ENCODE data around the gene SLMAP. TPM values are rescaled to one million over a fixed set of nuclear protein-coding genes. Genes with fewer than 3 reads are reported as not detected.

SLMAP gene
- total RNA-seq, 1 donor from 2014 or later, result 502 TPM

DNA sequence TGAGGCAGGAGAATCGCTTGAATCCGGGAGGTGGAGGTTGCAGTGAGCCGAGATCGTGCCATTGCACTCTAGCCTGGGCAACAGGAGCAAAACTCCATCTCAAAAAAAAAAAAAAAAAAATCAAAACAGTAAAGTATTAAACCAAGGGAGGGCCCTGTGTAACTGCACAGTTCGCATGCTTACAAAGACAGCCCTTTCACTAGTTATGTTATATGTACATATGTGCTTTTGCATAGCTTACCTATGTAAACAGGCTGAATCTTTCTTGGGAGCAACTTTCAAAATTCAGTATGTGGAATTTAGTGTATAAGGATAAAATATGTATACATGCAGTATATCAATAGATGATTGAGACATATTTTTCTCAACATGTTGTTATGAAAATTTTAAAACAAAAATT, 16.1 kb upstream of the SLMAP start:
- TF ChIP-seq, protein P1, sequence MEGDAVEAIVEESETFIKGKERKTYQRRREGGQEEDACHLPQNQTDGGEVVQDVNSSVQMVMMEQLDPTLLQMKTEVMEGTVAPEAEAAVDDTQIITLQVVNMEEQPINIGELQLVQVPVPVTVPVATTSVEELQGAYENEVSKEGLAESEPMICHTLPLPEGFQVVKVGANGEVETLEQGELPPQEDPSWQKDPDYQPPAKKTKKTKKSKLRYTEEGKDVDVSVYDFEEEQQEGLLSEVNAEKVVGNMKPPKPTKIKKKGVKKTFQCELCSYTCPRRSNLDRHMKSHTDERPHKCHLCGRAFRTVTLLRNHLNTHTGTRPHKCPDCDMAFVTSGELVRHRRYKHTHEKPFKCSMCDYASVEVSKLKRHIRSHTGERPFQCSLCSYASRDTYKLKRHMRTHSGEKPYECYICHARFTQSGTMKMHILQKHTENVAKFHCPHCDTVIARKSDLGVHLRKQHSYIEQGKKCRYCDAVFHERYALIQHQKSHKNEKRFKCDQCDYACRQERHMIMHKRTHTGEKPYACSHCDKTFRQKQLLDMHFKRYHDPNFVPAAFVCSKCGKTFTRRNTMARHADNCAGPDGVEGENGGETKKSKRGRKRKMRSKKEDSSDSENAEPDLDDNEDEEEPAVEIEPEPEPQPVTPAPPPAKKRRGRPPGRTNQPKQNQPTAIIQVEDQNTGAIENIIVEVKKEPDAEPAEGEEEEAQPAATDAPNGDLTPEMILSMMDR (IDR thresholded peaks at IDR 0.05), result no peak
- no peaks in the 10 kb centered on the region for H3K27me3 ChIP-seq
- no peaks in the 10 kb centered on the region for H3K36me3 ChIP-seq
- no peak overlapping the region for H3K27ac ChIP-seq
- no peak overlapping the region for H3K4me3 ChIP-seq
- no peaks in the 10 kb centered on the region for H3K4me1 ChIP-seq
- no peaks in the 10 kb centered on the region for H3K9me3 ChIP-seq
- intact Hi-C loops (cut with DNase I), result no loop called here
- DNase-seq (ENCODE audit: low spot score in 2 of 2), result no peak

GRCh38 chr3:57743496-57743895, 12.6 kb upstream of the SLMAP start:
- Histone ChIP-seq H3K4me3 (no peak overlapping the region), H3K9me3 (no peaks in the 10 kb centered on the region), H3K4me1 (no peaks in the 10 kb centered on the region), H3K27ac (no peak overlapping the region), H3K36me3 (no peaks in the 10 kb centered on the region), H3K27me3 (no peaks in the 10 kb centered on the region)
- intact Hi-C loops (cut with DNase I), result no loop called here
- no peak for DNase-seq (ENCODE audit: low spot score in 2 of 2)
- TF ChIP-seq, protein P1 (IDR thresholded peaks at IDR 0.05), result no peak

DNA sequence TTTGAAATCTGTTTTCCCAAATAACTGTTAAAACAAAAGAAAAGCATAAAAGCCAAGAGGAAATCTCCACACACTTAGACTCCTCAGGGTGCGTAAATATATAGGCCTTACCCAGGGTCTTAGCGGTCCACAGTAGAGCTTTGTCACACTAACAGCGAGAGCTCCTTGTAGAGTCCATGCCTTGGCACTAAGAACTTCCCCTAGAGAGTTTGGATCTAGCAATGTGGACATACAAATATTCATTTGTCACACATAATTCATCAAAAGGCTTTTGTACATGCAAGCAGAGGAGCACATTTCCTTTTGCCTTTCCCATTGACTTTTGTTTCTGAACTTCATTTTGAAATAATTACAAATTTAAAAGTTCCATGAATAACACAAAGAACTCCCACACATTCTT, 11.0 kb upstream of the SLMAP start:
- Histone ChIP-seq H3K4me1 (no peaks in the 10 kb centered on the region), H3K27me3 (no peaks in the 10 kb centered on the region), H3K9me3 (no peaks in the 10 kb centered on the region), H3K4me3 (no peak overlapping the region), H3K27ac (no peak overlapping the region), H3K36me3 (no peaks in the 10 kb centered on the region)
- TF ChIP-seq, protein P1 (IDR thresholded peaks at IDR 0.05), result no peak
- intact Hi-C loops (cut with DNase I), result no loop called here
- no peak for DNase-seq (ENCODE audit: low spot score in 2 of 2)

DNA sequence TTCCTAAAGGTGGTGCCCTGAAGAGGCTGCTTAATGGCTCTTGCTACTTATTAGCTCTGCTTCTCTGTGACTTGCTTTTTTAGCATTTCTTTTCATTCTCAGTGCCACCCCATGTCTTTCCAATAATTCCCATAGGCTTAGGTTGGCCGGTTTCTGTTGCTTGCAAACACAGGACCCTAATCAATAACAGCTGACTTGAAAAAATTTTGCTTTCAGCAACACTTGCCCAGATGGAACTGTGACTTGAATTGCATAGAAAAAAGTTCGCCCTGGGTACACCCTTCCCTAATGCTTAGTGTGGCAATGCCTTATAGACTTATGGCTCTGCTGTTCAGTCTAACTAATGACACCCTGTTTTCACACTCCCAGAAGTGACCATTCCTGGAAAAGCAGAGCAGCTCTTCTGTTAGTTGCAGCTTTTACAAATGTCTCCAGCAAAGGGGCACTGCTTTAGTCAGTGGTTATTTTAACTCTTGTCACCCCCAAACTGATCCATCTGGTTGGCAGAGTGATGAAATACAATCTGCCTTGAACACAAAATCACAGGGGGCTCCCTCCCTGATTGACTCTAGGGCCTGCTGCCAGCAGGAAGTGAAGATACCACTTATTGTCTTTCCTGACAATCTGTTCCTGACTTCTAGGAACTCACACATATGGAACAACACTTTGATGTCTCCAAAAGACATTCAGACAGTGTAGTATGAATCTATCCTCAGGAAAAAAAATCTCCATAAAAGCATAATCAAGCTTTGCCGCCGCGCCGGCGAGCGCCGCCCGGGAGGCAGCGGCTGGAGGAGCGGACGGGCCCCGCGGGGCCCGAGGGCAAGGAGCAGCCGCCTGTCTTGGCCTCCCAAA, 9.7 kb upstream of the SLMAP start:
- H3K27me3 ChIP-seq, result no peaks in the 10 kb centered on the region
- intact Hi-C loops (cut with DNase I), result no loop called here
- no peaks in the 10 kb centered on the region for H3K36me3 ChIP-seq
- H3K9me3 ChIP-seq, result no peaks in the 10 kb centered on the region
- H3K27ac ChIP-seq, result no peak overlapping the region
- H3K4me3 ChIP-seq, result no peak overlapping the region
- DNase-seq (ENCODE audit: low spot score in 2 of 2), result no peak
- no peaks in the 10 kb centered on the region for H3K4me1 ChIP-seq
- TF ChIP-seq, protein P1 (IDR thresholded peaks at IDR 0.05), result no peak

GRCh38 chr3:57749542-57749941, 6.6 kb upstream of the SLMAP start:
- Histone ChIP-seq H3K9me3 (no peaks in the 10 kb centered on the region), H3K27me3 (no peaks in the 10 kb centered on the region), H3K4me1 (no peaks in the 10 kb centered on the region), H3K36me3 (no peaks in the 10 kb centered on the region), H3K27ac (no peak overlapping the region), H3K4me3 (no peak overlapping the region)
- TF ChIP-seq, protein P1 (IDR thresholded peaks at IDR 0.05), result no peak
- intact Hi-C loops (cut with DNase I), result no loop called here
- DNase-seq (ENCODE audit: low spot score in 2 of 2), result no peak

Measured in ascending aorta (tissue), 2 donors.